Panc1 (cell line): Measurements from ENCODE around the gene C1orf115. TPM values are rescaled to one million over a fixed set of nuclear protein-coding genes. Genes with fewer than 3 reads are reported as not detected.
"Not testable (repeated sequence)": the region's sequence is repeated elsewhere in the genome, so short reads cannot be mapped to it uniquely, and the experiment has no call there.

Experiments
- ATAC-seq: fragments of 200-7000 bp; cut with Tn5 transposase; 2 replicates; pipeline ENCODE4 v1.9.1; 2020; ENCODE audit warnings: mild to moderate bottlenecking, moderate library complexity
- BruUV-seq: library from RNA; stranded (reverse); fragments of 400-500 nt; replicated peaks from 2 replicates; lab custom pipeline; 2021; lab: Mats Ljungman, UMichigan
- CTCF ChIA-PET: fragments of 300-600 bp; sonication (Branson Sonifier 250); formaldehyde crosslinking; loops from one replicate; lab custom pipeline; 2022; ENCODE audit warnings: antibody characterized with exemption; lab: Charles Lee
- POLR2A ChIA-PET: fragments of 300-600 bp; sonication (Branson Sonifier 250); formaldehyde crosslinking; loops from one replicate; lab custom pipeline; 2022; ENCODE audit warnings: antibody characterized with exemption; lab: Charles Lee
- DNase-seq: peaks from one replicate; pipeline ENCODE4 v3.0.0-alpha.2; 2010; ENCODE audit warnings: low read depth, low spot score
- H3K27ac ChIP-seq: 2 replicates; pipeline ENCODE4 v1.5.1; 2011; ENCODE audit warnings: mild to moderate bottlenecking, low read length, inconsistent platforms
- H3K27me3 ChIP-seq: fragments of 200-500 bp; sonication (Bioruptor generic); 2 replicates; pipeline ENCODE4 v1.6.0; 2014; ENCODE audit warnings: low read length, inconsistent platforms; ENCODE audit not compliant: control insufficient read depth, insufficient read depth
- H3K36me3 ChIP-seq: fragments of 200-500 bp; sonication (Bioruptor generic); 2 replicates; pipeline ENCODE4 v1.5.1; 2014; ENCODE audit warnings: inconsistent platforms, mild to moderate bottlenecking, low read length, moderate library complexity; ENCODE audit not compliant: control insufficient read depth, insufficient read depth
- H3K4me1 ChIP-seq: 2 replicates; pipeline ENCODE4 v1.5.1; 2011; ENCODE audit warnings: inconsistent platforms, mild to moderate bottlenecking, low read length, moderate library complexity; ENCODE audit not compliant: control insufficient read depth, insufficient read depth
- H3K4me3 ChIP-seq, 2 experiments: 2 replicates each; pipeline ENCODE4 v1.5.1; 2011 to 2012; ENCODE audit warnings: low read depth in 2 of 2, low read length in 2 of 2, mild to moderate bottlenecking in 2 of 2, inconsistent platforms in 1 of 2, moderate library complexity in 1 of 2
- H3K9me3 ChIP-seq: fragments of 200-500 bp; sonication (Bioruptor generic); 2 replicates; pipeline ENCODE4 v1.5.1; 2014; ENCODE audit warnings: low read depth, mild to moderate bottlenecking, inconsistent platforms, low read length, moderate library complexity; ENCODE audit not compliant: control insufficient read depth, insufficient read depth
- POLR2AphosphoS5 ChIP-seq: IDR thresholded peaks from 2 replicates; pipeline ENCODE4 v1.6.1; 2012; ENCODE audit warnings: mild to moderate bottlenecking, low read depth, low read length, moderate library complexity
- SIN3A ChIP-seq: IDR thresholded peaks from 2 replicates; pipeline ENCODE4 v1.6.1; 2012; ENCODE audit warnings: low read depth, mild to moderate bottlenecking, low read length, moderate library complexity, borderline replicate concordance; ENCODE audit not compliant: insufficient read depth
- TCF7L2 ChIP-seq: IDR thresholded peaks from 2 replicates; pipeline ENCODE4 v1.6.1; 2011; ENCODE audit warnings: mild to moderate bottlenecking, low read depth, low read length, inconsistent platforms
- in situ Hi-C: cut with HindIII; loops from 2 replicates; pipeline ENCODE4 v1.10.0; 2016; ENCODE audit warnings: low sequenced_read_pairs, low pct_unique_long_range_greater_than_20kb
- intact Hi-C: fragments of 100-400 bp; cut with micrococcal nuclease; formaldehyde crosslinking; loops from one replicate; pipeline ENCODE4 v1.10.0; 2022; ENCODE audit not compliant: unreplicated experiment
- total RNA-seq: library from RNA; stranded (reverse); gene quantifications from one replicate; pipeline ENCODE4 v1.2.1, GENCODE V29; 2021; ENCODE audit not compliant: unreplicated experiment
- TF ChIP-seq, protein P1 (sequence below): fragments of 450-650 bp; IDR thresholded peaks from 2 replicates; pipeline ENCODE4 v1.5.1; 2017; ENCODE audit warnings: mild to moderate bottlenecking
- TF ChIP-seq, protein P2 (sequence below), 2 experiments: IDR thresholded peaks; 2 replicates each; pipeline ENCODE4 v1.6.1; 2011 to 2012; ENCODE audit warnings: low read depth in 2 of 2, control low read depth in 1 of 2, low read length in 1 of 2, mild to moderate bottlenecking in 1 of 2, moderate library complexity in 1 of 2; ENCODE audit not compliant: insufficient read depth in 1 of 2

Gene C1orf115
- total RNA-seq, 1 experiment from 2014 or later = 3.9 TPM

DNA sequence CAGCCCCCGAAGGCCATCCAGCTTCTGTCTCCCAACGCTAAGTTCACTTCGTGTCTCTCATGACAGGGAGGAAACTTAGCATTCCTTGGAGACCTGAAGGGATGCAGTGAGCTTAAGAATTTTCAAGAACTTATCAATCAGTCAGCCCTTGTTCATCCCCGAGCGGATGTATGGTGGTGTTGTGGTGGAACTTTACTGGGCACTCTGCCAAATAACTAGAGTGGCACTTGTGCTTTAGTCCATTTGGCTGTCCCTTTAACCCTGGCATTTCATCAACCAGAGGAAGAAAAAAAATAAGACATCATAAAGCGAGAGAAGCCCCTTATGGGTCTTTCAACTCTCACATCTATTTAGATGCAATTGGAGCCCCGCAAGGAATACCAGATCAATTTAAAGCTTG lies 31.1 kb downstream of the C1orf115 start:
- in situ Hi-C loops, H3K9me3 ChIP-seq, CTCF ChIA-PET, BruUV-seq, ATAC-seq, H3K4me3 ChIP-seq, H3K4me1 ChIP-seq, H3K27ac ChIP-seq, H3K36me3 ChIP-seq, intact Hi-C loops, DNase-seq, H3K27me3 ChIP-seq: not testable (repeated sequence)
- POLR2A ChIA-PET = interaction anchor here (0.6 kb wide), 1 partner anchor 10 kb away, joined by 3 read pairs; no protein-coding TSS in a partner anchor

DNA sequence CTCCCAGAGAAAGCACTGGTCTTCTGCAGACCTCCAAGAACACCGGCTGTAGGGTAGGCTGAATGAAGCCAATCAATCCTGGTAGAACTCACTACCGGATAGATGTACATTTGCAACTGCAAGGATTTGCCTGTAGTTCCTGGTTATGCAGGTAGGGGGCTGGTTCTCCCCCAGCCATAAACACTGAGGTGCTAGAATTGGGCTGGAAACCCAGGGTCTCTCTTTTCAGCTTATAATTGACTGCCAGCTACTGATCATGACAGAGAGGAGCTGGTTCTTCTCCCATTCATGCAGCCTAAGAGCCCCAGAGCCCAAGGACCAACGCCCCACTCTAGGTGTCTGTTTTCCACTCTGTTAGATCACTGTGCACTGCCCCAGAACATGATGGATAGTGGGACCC lies 36.5 kb downstream of the C1orf115 start:
- ChIA-PET POLR2A (no interaction called here), CTCF (no interaction called here)
- in situ Hi-C loops = no loop called here
- H3K4me3 ChIP-seq = no peak overlapping the region
- no peaks in the 10 kb centered on the region for H3K4me1 ChIP-seq
- no peaks in the 10 kb centered on the region for H3K27me3 ChIP-seq
- H3K36me3 ChIP-seq = no peaks in the 10 kb centered on the region
- no peak for ATAC-seq
- intact Hi-C loops = no loop called here
- BruUV-seq = no TSS peak
- DNase-seq = no peak
- H3K9me3 ChIP-seq = no peaks in the 10 kb centered on the region
- H3K27ac ChIP-seq = no peak overlapping the region
- no peak for TF ChIP-seq SIN3A
- TF ChIP-seq, protein P1, sequence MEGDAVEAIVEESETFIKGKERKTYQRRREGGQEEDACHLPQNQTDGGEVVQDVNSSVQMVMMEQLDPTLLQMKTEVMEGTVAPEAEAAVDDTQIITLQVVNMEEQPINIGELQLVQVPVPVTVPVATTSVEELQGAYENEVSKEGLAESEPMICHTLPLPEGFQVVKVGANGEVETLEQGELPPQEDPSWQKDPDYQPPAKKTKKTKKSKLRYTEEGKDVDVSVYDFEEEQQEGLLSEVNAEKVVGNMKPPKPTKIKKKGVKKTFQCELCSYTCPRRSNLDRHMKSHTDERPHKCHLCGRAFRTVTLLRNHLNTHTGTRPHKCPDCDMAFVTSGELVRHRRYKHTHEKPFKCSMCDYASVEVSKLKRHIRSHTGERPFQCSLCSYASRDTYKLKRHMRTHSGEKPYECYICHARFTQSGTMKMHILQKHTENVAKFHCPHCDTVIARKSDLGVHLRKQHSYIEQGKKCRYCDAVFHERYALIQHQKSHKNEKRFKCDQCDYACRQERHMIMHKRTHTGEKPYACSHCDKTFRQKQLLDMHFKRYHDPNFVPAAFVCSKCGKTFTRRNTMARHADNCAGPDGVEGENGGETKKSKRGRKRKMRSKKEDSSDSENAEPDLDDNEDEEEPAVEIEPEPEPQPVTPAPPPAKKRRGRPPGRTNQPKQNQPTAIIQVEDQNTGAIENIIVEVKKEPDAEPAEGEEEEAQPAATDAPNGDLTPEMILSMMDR = peak; percentile 34

DNA sequence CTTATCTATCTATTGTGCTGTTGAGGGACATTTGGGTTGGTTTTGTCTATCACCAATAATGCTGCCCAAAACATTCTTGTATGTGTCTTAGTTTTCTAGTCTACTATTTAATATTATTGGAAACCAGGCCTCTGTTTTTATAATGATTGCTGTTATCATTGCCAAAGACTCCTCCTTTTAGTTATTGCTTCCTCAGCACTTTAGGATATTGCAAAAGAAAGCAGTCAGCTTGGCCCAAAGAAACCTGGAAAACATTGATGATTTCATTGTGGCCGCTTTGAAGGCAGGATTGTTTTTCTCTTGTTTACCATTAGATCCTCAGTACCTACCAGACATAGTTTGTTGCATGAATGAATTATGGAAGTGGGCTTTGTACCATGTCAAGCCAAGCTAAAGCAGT lies 37.4 kb downstream of the C1orf115 start:
- DNase-seq (no peak), ATAC-seq (no peak)
- POLR2A ChIA-PET = no interaction called here
- Histone ChIP-seq H3K36me3 (no peaks in the 10 kb centered on the region), H3K9me3 (no peaks in the 10 kb centered on the region), H3K27me3 (no peaks in the 10 kb centered on the region), H3K27ac (no peak overlapping the region), H3K4me1 (no peaks in the 10 kb centered on the region), H3K4me3 (no peak overlapping the region)
- CTCF ChIA-PET = no interaction called here
- no TSS peak for BruUV-seq
- intact Hi-C loops = no loop called here
- TF ChIP-seq POLR2AphosphoS5 = no peak
- no peak for TF ChIP-seq SIN3A
- TF ChIP-seq, protein P2, sequence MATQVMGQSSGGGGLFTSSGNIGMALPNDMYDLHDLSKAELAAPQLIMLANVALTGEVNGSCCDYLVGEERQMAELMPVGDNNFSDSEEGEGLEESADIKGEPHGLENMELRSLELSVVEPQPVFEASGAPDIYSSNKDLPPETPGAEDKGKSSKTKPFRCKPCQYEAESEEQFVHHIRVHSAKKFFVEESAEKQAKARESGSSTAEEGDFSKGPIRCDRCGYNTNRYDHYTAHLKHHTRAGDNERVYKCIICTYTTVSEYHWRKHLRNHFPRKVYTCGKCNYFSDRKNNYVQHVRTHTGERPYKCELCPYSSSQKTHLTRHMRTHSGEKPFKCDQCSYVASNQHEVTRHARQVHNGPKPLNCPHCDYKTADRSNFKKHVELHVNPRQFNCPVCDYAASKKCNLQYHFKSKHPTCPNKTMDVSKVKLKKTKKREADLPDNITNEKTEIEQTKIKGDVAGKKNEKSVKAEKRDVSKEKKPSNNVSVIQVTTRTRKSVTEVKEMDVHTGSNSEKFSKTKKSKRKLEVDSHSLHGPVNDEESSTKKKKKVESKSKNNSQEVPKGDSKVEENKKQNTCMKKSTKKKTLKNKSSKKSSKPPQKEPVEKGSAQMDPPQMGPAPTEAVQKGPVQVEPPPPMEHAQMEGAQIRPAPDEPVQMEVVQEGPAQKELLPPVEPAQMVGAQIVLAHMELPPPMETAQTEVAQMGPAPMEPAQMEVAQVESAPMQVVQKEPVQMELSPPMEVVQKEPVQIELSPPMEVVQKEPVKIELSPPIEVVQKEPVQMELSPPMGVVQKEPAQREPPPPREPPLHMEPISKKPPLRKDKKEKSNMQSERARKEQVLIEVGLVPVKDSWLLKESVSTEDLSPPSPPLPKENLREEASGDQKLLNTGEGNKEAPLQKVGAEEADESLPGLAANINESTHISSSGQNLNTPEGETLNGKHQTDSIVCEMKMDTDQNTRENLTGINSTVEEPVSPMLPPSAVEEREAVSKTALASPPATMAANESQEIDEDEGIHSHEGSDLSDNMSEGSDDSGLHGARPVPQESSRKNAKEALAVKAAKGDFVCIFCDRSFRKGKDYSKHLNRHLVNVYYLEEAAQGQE (IDR thresholded peaks at IDR 0.05; ENCODE audit: insufficient read depth in 1 of 2, low read depth in 2 of 2, low read length in 1 of 2) = no peak
- no peak for TF ChIP-seq TCF7L2
- in situ Hi-C loops = no loop called here
